WTC11 (cell line): ENCODE results near the gene RIC1. TPM values are rescaled to one million over a fixed set of nuclear protein-coding genes. Genes with fewer than 3 reads are reported as not detected.
"Not testable (repeated sequence)": the region's sequence is repeated elsewhere in the genome, so short reads cannot be mapped to it uniquely, and the experiment has no call there.

Experiments
- ATAC-seq: fragments of 200-7000 bp; cut with Tn5 transposase; 2 replicates; pipeline ENCODE4 v1.10.0; 2021; ENCODE audit warnings: mild to moderate bottlenecking, moderate library complexity
- CTCF ChIA-PET: fragments of 300-600 bp; sonication (Branson Sonifier 250); formaldehyde crosslinking; loops from one replicate; lab custom pipeline; 2021; ENCODE audit warnings: antibody characterized with exemption; lab: Charles Lee
- POLR2A ChIA-PET: fragments of 350-600 bp; sonication (Branson Sonifier 250); formaldehyde crosslinking; loops from one replicate; lab custom pipeline; 2021; ENCODE audit warnings: antibody characterized with exemption; lab: Charles Lee
- DNase-seq: peaks from one replicate; pipeline ENCODE4 v3.0.0; 2021; ENCODE audit warnings: low spot score
- H3K27ac Mint-ChIP-seq: 2 replicates; pipeline ENCODE4 v1.8.0; 2021; ENCODE audit warnings: mixed read lengths
- H3K27me3 Mint-ChIP-seq: 2 replicates; pipeline ENCODE4 v1.8.0; 2021; ENCODE audit warnings: low read depth, mild to moderate bottlenecking, moderate library complexity, mixed read lengths
- H3K36me3 Mint-ChIP-seq: 2 replicates; pipeline ENCODE4 v1.8.0; 2021; ENCODE audit warnings: mixed read lengths
- H3K4me1 Mint-ChIP-seq: 2 replicates; pipeline ENCODE4 v1.8.0; 2022; ENCODE audit warnings: mixed read lengths
- H3K4me3 Mint-ChIP-seq: 2 replicates; pipeline ENCODE4 v1.8.0; 2021; ENCODE audit warnings: mild to moderate bottlenecking, moderate library complexity, mixed read lengths
- H3K9me3 Mint-ChIP-seq: 2 replicates; pipeline ENCODE4 v1.8.0; 2021; ENCODE audit warnings: mixed read lengths
- CREM ChIP-seq: sonication (generic); formaldehyde crosslinking; IDR thresholded peaks from 2 replicates; pipeline ENCODE4 v1.8.1; 2022; ENCODE audit warnings: mild to moderate bottlenecking, missing genetic modification reagents, moderate library complexity
- GTF2I ChIP-seq: fragments of 250-450 bp; sonication (Bioruptor Pico); conservative IDR thresholded peaks from 2 replicates; pipeline ENCODE4 v1.4.0; 2021; ENCODE audit warnings: mild to moderate bottlenecking
- HMGA2 ChIP-seq: fragments of 250-450 bp; sonication (Bioruptor Pico); IDR thresholded peaks from 2 replicates; pipeline ENCODE4 v1.4.0; 2021; ENCODE audit warnings: mild to moderate bottlenecking, moderate library complexity
- NFATC4 ChIP-seq: fragments of 250-450 bp; sonication (Bioruptor Pico); IDR thresholded peaks from 2 replicates; pipeline ENCODE4 v1.9.0; 2021; ENCODE audit warnings: mild to moderate bottlenecking
- PRRX2 ChIP-seq: fragments of 250-450 bp; sonication (Bioruptor Pico); IDR thresholded peaks from 2 replicates; pipeline ENCODE4 v1.8.0; 2021; ENCODE audit warnings: mild to moderate bottlenecking
- TEAD4 ChIP-seq: sonication (generic); formaldehyde crosslinking; IDR thresholded peaks from 2 replicates; pipeline ENCODE4 v1.8.0; 2022; ENCODE audit warnings: mild to moderate bottlenecking, missing genetic modification reagents
- TP53 ChIP-seq: sonication (generic); formaldehyde crosslinking; IDR thresholded peaks from 2 replicates; pipeline ENCODE4 v1.8.1; 2023; ENCODE audit warnings: mild to moderate bottlenecking, missing genetic modification reagents
- ZBTB21 ChIP-seq: sonication (generic); formaldehyde crosslinking; IDR thresholded peaks from 2 replicates; pipeline ENCODE4 v1.8.1; 2023; ENCODE audit warnings: mild to moderate bottlenecking, missing genetic modification reagents, borderline replicate concordance
- ZNF138 ChIP-seq: sonication (generic); formaldehyde crosslinking; conservative IDR thresholded peaks from 2 replicates; pipeline ENCODE4 v1.8.1; 2022; ENCODE audit warnings: mild to moderate bottlenecking, moderate library complexity, missing genetic modification reagents
- ZNF219 ChIP-seq: sonication (generic); formaldehyde crosslinking; IDR thresholded peaks from 2 replicates; pipeline ENCODE4 v1.8.0; 2023; ENCODE audit warnings: missing genetic modification reagents, mild to moderate bottlenecking, borderline replicate concordance
- ZNF317 ChIP-seq: sonication (generic); formaldehyde crosslinking; IDR thresholded peaks from 2 replicates; pipeline ENCODE4 v1.8.1; 2023; ENCODE audit warnings: low read depth, mild to moderate bottlenecking, moderate library complexity, missing genetic modification reagents, borderline replicate concordance
- total RNA-seq: library from RNA; stranded (reverse); gene quantifications from 3 replicates; pipeline ENCODE4 v1.2.3, GENCODE V29; 2021
- TF ChIP-seq, protein P1 (sequence below): sonication (generic); formaldehyde crosslinking; IDR thresholded peaks from 2 replicates; pipeline ENCODE4 v1.8.0; 2022; ENCODE audit warnings: mild to moderate bottlenecking, missing genetic modification reagents
- TF ChIP-seq, protein P2 (sequence below): sonication (generic); formaldehyde crosslinking; IDR thresholded peaks from 2 replicates; pipeline ENCODE4 v1.8.1; 2022; ENCODE audit warnings: low read depth, mild to moderate bottlenecking, moderate library complexity, missing genetic modification reagents, borderline replicate concordance
- TF ChIP-seq, protein P3 (sequence below): fragments of 250-450 bp; sonication (Bioruptor Pico); IDR thresholded peaks from 2 replicates; pipeline ENCODE4 v1.9.0; 2021; ENCODE audit warnings: mild to moderate bottlenecking
- TF ChIP-seq, protein P4 (sequence below): sonication (generic); formaldehyde crosslinking; IDR thresholded peaks from 2 replicates; pipeline ENCODE4 v1.8.1; 2023; ENCODE audit warnings: mild to moderate bottlenecking, missing genetic modification reagents, moderate library complexity
- TF ChIP-seq, protein P5 (sequence below): sonication (generic); formaldehyde crosslinking; IDR thresholded peaks from 2 replicates; pipeline ENCODE4 v1.8.0; 2022; ENCODE audit warnings: missing genetic modification reagents

The RIC1 gene
- total RNA-seq, 1 experiment from 2014 or later = 18.9 TPM

DNA sequence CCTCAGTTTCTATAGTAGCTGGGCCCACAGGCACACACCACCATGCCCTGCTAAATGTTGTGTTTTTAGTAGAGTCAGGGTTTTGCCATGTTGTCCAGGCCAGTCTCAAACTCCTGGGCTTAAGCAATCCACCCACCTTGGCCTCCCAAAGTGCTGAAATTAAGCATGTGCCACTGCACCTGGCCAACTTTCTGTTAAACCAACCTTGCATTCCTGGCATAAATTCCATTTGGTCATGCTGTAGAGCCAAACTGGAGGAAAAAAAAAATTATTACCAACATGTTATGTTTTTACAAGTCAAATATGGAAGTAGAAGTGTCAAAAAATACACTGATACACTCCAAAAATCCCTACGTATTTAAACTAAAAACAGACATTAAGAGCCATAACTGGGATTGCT, 149.9 kb downstream of the RIC1 start:
- TF ChIP-seq ZNF317 (CRISPR knock-in tag) = no peak
- TF ChIP-seq ZNF219 (CRISPR knock-in tag) = no peak
- no peak for TF ChIP-seq TEAD4 (CRISPR knock-in tag)
- TF ChIP-seq HMGA2 (CRISPR knock-in tag) = no peak
- TF ChIP-seq, protein P1, sequence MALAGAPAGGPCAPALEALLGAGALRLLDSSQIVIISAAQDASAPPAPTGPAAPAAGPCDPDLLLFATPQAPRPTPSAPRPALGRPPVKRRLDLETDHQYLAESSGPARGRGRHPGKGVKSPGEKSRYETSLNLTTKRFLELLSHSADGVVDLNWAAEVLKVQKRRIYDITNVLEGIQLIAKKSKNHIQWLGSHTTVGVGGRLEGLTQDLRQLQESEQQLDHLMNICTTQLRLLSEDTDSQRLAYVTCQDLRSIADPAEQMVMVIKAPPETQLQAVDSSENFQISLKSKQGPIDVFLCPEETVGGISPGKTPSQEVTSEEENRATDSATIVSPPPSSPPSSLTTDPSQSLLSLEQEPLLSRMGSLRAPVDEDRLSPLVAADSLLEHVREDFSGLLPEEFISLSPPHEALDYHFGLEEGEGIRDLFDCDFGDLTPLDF = no peak
- TF ChIP-seq ZBTB21 = no peak
- TF ChIP-seq, protein P2, sequence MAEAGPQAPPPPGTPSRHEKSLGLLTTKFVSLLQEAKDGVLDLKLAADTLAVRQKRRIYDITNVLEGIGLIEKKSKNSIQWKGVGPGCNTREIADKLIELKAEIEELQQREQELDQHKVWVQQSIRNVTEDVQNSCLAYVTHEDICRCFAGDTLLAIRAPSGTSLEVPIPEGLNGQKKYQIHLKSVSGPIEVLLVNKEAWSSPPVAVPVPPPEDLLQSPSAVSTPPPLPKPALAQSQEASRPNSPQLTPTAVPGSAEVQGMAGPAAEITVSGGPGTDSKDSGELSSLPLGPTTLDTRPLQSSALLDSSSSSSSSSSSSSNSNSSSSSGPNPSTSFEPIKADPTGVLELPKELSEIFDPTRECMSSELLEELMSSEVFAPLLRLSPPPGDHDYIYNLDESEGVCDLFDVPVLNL = no peak
- TF ChIP-seq ZNF138 = no peak
- TF ChIP-seq, protein P3, sequence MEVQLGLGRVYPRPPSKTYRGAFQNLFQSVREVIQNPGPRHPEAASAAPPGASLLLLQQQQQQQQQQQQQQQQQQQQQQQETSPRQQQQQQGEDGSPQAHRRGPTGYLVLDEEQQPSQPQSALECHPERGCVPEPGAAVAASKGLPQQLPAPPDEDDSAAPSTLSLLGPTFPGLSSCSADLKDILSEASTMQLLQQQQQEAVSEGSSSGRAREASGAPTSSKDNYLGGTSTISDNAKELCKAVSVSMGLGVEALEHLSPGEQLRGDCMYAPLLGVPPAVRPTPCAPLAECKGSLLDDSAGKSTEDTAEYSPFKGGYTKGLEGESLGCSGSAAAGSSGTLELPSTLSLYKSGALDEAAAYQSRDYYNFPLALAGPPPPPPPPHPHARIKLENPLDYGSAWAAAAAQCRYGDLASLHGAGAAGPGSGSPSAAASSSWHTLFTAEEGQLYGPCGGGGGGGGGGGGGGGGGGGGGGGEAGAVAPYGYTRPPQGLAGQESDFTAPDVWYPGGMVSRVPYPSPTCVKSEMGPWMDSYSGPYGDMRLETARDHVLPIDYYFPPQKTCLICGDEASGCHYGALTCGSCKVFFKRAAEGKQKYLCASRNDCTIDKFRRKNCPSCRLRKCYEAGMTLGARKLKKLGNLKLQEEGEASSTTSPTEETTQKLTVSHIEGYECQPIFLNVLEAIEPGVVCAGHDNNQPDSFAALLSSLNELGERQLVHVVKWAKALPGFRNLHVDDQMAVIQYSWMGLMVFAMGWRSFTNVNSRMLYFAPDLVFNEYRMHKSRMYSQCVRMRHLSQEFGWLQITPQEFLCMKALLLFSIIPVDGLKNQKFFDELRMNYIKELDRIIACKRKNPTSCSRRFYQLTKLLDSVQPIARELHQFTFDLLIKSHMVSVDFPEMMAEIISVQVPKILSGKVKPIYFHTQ (CRISPR knock-in tag) = no peak
- TF ChIP-seq, protein P4, sequence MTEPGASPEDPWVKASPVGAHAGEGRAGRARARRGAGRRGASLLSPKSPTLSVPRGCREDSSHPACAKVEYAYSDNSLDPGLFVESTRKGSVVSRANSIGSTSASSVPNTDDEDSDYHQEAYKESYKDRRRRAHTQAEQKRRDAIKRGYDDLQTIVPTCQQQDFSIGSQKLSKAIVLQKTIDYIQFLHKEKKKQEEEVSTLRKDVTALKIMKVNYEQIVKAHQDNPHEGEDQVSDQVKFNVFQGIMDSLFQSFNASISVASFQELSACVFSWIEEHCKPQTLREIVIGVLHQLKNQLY (CRISPR knock-in tag) = no peak
- no peak for TF ChIP-seq CREM
- TF ChIP-seq, all 79 proteins: peak for 0
- ATAC-seq (no peak), DNase-seq (no peak)
- ChIA-PET CTCF (no interaction called here), POLR2A (no interaction called here)
- Mint-ChIP-seq H3K36me3 (peaks cover 76% of the 10 kb centered on the region), H3K27me3 (peaks cover 5% of the 10 kb centered on the region; the same call in 1 of the 2 replicates), H3K4me3 (no peak overlapping the region), H3K4me1 (peaks cover 9% of the 10 kb centered on the region), H3K27ac (no peak overlapping the region), H3K9me3 (peaks cover 60% of the 10 kb centered on the region)

DNA sequence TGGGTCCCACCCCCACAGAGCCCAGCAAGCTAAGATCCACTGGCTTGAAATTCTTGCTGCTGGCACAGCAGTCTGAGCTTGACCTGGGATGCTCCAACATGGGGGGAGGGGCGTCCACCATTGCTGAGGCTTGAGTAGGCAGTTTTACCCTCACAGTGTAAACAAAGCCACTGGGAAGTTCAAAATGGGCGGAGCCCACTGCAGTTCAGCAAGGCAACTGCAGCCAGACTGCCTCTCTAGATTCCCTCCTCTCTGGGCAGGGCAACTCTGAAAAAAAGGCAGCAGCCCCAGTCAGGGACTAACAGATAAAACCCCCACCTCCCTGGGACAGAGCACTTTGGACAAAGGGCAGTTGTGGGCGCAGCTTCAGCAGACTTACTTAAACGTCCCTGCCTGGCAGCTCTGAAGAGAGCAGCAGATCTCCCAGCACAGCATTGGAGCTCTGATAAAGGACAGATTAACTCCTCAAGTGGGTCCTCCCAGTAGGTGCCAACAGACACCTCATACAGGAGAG, 150.9 kb downstream of the RIC1 start:
- Mint-ChIP-seq H3K36me3 (peaks cover 76% of the 10 kb centered on the region), H3K9me3 (peaks cover 60% of the 10 kb centered on the region), H3K4me1 (peaks cover 19% of the 10 kb centered on the region)
- ATAC-seq (peak; percentile 51; the same call in 1 of the 2 replicates), DNase-seq (peak; percentile 13)
- H3K4me3 Mint-ChIP-seq, H3K27ac Mint-ChIP-seq, POLR2A ChIA-PET, H3K27me3 Mint-ChIP-seq: not testable (repeated sequence)
- CTCF ChIA-PET = interaction anchor here (0.6 kb wide), 1 partner anchor 871 kb away, joined by 4 read pairs; no protein-coding TSS in a partner anchor

DNA sequence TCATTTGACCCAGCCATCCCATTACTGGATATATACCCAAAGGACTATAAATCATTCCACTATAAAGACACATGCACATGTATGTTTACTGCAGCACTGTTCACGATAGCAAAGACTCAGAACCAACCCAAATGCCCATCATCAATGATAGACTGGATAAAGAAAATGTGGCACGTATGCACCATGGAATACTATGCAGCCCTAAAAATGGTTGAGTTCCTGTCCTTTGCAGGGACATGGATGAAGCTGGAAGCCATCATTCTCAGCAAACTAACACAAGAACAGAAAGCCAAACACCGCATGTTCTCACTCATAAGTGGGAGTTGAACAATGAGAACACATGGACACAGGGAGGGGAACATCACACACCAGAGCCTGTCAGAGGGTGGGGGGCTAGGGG, 154.5 kb downstream of the RIC1 start:
- Mint-ChIP-seq H3K9me3 (peaks cover 47% of the 10 kb centered on the region), H3K36me3 (peaks cover 67% of the 10 kb centered on the region), H3K4me1 (peaks cover 12% of the 10 kb centered on the region)
- POLR2A ChIA-PET, ATAC-seq, DNase-seq, H3K4me3 Mint-ChIP-seq, H3K27me3 Mint-ChIP-seq, H3K27ac Mint-ChIP-seq, CTCF ChIA-PET: not testable (repeated sequence)

DNA sequence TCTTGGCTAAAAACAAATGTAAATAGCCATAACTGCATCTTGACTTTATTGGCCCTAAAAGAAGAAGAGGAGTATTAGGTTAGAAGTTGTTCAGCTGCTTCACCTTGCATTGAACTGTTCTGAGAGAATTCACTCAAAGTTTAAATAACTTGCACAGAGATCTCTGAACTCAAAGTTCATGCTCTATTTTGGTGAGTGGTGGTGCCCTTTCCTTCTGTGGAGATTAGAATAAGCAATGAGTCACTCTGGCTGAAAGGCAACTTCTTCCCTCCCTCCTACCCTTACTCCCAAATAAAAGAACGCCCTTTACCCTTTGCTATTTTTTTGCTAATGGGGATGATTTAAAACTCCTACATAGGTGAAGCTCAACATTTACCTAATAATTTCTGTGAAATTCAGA, 155.1 kb downstream of the RIC1 start:
- Mint-ChIP-seq H3K4me1 (peaks cover 12% of the 10 kb centered on the region), H3K36me3 (peaks cover 61% of the 10 kb centered on the region), H3K27me3 (peaks cover 5% of the 10 kb centered on the region; the same call in 1 of the 2 replicates), H3K9me3 (peaks cover 41% of the 10 kb centered on the region), H3K4me3 (no peak overlapping the region), H3K27ac (no peak overlapping the region)
- TF ChIP-seq TEAD4 (CRISPR knock-in tag) (no peak), TP53 (CRISPR knock-in tag) (no peak), PRRX2 (CRISPR knock-in tag) (no peak), NFATC4 (CRISPR knock-in tag) (no peak), GTF2I (no peak)
- TF ChIP-seq, protein P5, sequence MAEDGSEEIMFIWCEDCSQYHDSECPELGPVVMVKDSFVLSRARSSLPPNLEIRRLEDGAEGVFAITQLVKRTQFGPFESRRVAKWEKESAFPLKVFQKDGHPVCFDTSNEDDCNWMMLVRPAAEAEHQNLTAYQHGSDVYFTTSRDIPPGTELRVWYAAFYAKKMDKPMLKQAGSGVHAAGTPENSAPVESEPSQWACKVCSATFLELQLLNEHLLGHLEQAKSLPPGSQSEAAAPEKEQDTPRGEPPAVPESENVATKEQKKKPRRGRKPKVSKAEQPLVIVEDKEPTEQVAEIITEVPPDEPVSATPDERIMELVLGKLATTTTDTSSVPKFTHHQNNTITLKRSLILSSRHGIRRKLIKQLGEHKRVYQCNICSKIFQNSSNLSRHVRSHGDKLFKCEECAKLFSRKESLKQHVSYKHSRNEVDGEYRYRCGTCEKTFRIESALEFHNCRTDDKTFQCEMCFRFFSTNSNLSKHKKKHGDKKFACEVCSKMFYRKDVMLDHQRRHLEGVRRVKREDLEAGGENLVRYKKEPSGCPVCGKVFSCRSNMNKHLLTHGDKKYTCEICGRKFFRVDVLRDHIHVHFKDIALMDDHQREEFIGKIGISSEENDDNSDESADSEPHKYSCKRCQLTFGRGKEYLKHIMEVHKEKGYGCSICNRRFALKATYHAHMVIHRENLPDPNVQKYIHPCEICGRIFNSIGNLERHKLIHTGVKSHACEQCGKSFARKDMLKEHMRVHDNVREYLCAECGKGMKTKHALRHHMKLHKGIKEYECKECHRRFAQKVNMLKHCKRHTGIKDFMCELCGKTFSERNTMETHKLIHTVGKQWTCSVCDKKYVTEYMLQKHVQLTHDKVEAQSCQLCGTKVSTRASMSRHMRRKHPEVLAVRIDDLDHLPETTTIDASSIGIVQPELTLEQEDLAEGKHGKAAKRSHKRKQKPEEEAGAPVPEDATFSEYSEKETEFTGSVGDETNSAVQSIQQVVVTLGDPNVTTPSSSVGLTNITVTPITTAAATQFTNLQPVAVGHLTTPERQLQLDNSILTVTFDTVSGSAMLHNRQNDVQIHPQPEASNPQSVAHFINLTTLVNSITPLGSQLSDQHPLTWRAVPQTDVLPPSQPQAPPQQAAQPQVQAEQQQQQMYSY (CRISPR knock-in tag) = no peak
- TF ChIP-seq, protein P1 = no peak
- no peak for ATAC-seq
- POLR2A ChIA-PET = no interaction called here
- DNase-seq = no peak
- CTCF ChIA-PET = no interaction called here
